H9 (cell line): ENCODE results near the gene SHPK. TPM values are rescaled to one million over a fixed set of nuclear protein-coding genes. Genes with fewer than 3 reads are reported as not detected.

Experiments used
- DNase-seq: peaks from one replicate; pipeline ENCODE4 v3.0.0-alpha.2; 2017
- H2AFZ ChIP-seq: one replicate; pipeline ENCODE4 v1.6.1; 2013; ENCODE audit warnings: mild to moderate bottlenecking, low read length, control low read depth, moderate library complexity
- H2AK5ac ChIP-seq: 2 replicates; pipeline ENCODE4 v1.6.1; 2013; ENCODE audit warnings: low read length, control low read depth, mixed read lengths; ENCODE audit not compliant: insufficient read length
- H2BK120ac ChIP-seq: one replicate; pipeline ENCODE4 v1.6.1; 2013; ENCODE audit warnings: low read depth, mild to moderate bottlenecking, low read length, control low read depth, inconsistent platforms; ENCODE audit not compliant: poor library complexity, severe bottlenecking
- H2BK12ac ChIP-seq: 2 replicates; pipeline ENCODE4 v1.6.1; 2013; ENCODE audit warnings: low read length, control low read depth, mixed read lengths, low read depth; ENCODE audit not compliant: insufficient read length
- H2BK15ac ChIP-seq: 2 replicates; pipeline ENCODE4 v1.6.1; 2013; ENCODE audit warnings: low read depth, low read length, control low read depth
- H2BK20ac ChIP-seq: one replicate; pipeline ENCODE4 v1.6.1; 2013; ENCODE audit warnings: low read depth, mild to moderate bottlenecking, low read length, control low read depth, inconsistent platforms; ENCODE audit not compliant: poor library complexity, severe bottlenecking
- H2BK5ac ChIP-seq: 2 replicates; pipeline ENCODE4 v1.6.1; 2013; ENCODE audit warnings: low read length, control low read depth, mixed read lengths; ENCODE audit not compliant: insufficient read length
- H3K14ac ChIP-seq: 2 replicates; pipeline ENCODE4 v1.6.1; 2013; ENCODE audit warnings: low read length, control low read depth; ENCODE audit not compliant: insufficient read depth
- H3K18ac ChIP-seq: 2 replicates; pipeline ENCODE4 v1.6.1; 2013; ENCODE audit warnings: low read depth, mild to moderate bottlenecking, mixed read lengths, low read length, control low read depth; ENCODE audit not compliant: insufficient read length
- H3K23ac ChIP-seq: 2 replicates; pipeline ENCODE4 v1.6.1; 2013; ENCODE audit warnings: low read length, control low read depth, mixed read lengths, low read depth; ENCODE audit not compliant: insufficient read length
- H3K23me2 ChIP-seq: 2 replicates; pipeline ENCODE4 v1.6.1; 2013; ENCODE audit warnings: low read depth, mild to moderate bottlenecking, mixed read lengths, low read length, control low read depth; ENCODE audit not compliant: insufficient read length, poor library complexity, severe bottlenecking
- H3K27ac ChIP-seq: 2 replicates; pipeline ENCODE4 v1.5.1; 2013; ENCODE audit warnings: low read length, control low read depth, mixed read lengths, low read depth; ENCODE audit not compliant: insufficient read length
- H3K27me3 ChIP-seq: 2 replicates; pipeline ENCODE4 v1.6.1; 2013; ENCODE audit warnings: low read length, control low read depth, inconsistent platforms; ENCODE audit not compliant: insufficient read depth
- H3K4ac ChIP-seq: 2 replicates; pipeline ENCODE4 v1.6.1; 2013; ENCODE audit warnings: low read depth, mild to moderate bottlenecking, control low read depth, inconsistent platforms, low read length, moderate library complexity
- H3K4me1 ChIP-seq: 2 replicates; pipeline ENCODE4 v1.6.1; 2013; ENCODE audit warnings: low read length, control low read depth, inconsistent platforms; ENCODE audit not compliant: insufficient read depth
- H3K4me2 ChIP-seq: 2 replicates; pipeline ENCODE4 v1.6.1; 2013; ENCODE audit warnings: low read length, control low read depth, mixed read lengths; ENCODE audit not compliant: insufficient read length, insufficient read depth
- H3K56ac ChIP-seq: 2 replicates; pipeline ENCODE4 v1.6.1; 2013; ENCODE audit warnings: low read depth, mild to moderate bottlenecking, mixed read lengths, low read length, control low read depth; ENCODE audit not compliant: insufficient read length
- H3K79me1 ChIP-seq: 2 replicates; pipeline ENCODE4 v1.6.1; 2013; ENCODE audit warnings: low read depth, mild to moderate bottlenecking, moderate library complexity, low read length, control low read depth, inconsistent platforms; ENCODE audit not compliant: insufficient read depth, poor library complexity, severe bottlenecking
- H3K79me2 ChIP-seq: 2 replicates; pipeline ENCODE4 v1.6.1; 2013; ENCODE audit warnings: low read length, control low read depth, inconsistent platforms; ENCODE audit not compliant: insufficient read depth
- H3K9ac ChIP-seq: 2 replicates; pipeline ENCODE4 v1.6.1; 2013; ENCODE audit warnings: low read length, control low read depth, mixed read lengths; ENCODE audit not compliant: insufficient read length; ENCODE audit errors: extremely low read depth
- H3K9me3 ChIP-seq: one replicate; pipeline ENCODE4 v1.6.1; 2013; ENCODE audit warnings: low read depth, low read length, inconsistent platforms; ENCODE audit not compliant: control insufficient read depth
- H3T11ph ChIP-seq: one replicate; pipeline ENCODE4 v1.6.1; 2013; ENCODE audit warnings: mild to moderate bottlenecking, low read length, control low read depth, inconsistent platforms
- H4K20me1 ChIP-seq: one replicate; pipeline ENCODE4 v1.6.1; 2013; ENCODE audit not compliant: control insufficient read depth, insufficient read length, insufficient read depth
- H4K5ac ChIP-seq: 2 replicates; pipeline ENCODE4 v1.6.1; 2013; ENCODE audit warnings: low read depth, mild to moderate bottlenecking, mixed read lengths, low read length, control low read depth; ENCODE audit not compliant: insufficient read length
- H4K8ac ChIP-seq: replicated peaks from 2 replicates; pipeline ENCODE4 v1.6.1; 2013; ENCODE audit warnings: low read length, control low read depth, mixed read lengths, low read depth; ENCODE audit not compliant: insufficient read length
- H4K91ac ChIP-seq: 2 replicates; pipeline ENCODE4 v1.6.1; 2013; ENCODE audit warnings: low read depth, mild to moderate bottlenecking, moderate library complexity, mixed read lengths, low read length, control low read depth; ENCODE audit not compliant: insufficient read length
- H3K27ac Mint-ChIP-seq, 3 experiments: 2 replicates in 2 of 3; 3 replicates in 1 of 3; pipeline ENCODE4 v1.8.0; 2020 to 2021; ENCODE audit warnings: mixed read lengths in 3 of 3, mild to moderate bottlenecking in 1 of 3, moderate library complexity in 1 of 3
- H3K27me3 Mint-ChIP-seq: 2 replicates; pipeline ENCODE4 v1.8.0; 2021; ENCODE audit warnings: low read depth, mild to moderate bottlenecking, moderate library complexity, mixed read lengths
- H3K36me3 Mint-ChIP-seq, 3 experiments: 2 replicates in 2 of 3; 3 replicates in 1 of 3; pipeline ENCODE4 v1.8.0; 2020 to 2021; ENCODE audit warnings: low read depth in 3 of 3, mixed read lengths in 3 of 3; ENCODE audit not compliant: insufficient read depth in 1 of 3
- H3K4me1 Mint-ChIP-seq, 2 experiments: 2 replicates each; pipeline ENCODE4 v1.8.0; 2020; ENCODE audit warnings: mixed read lengths in 2 of 2
- H3K4me3 Mint-ChIP-seq, 2 experiments: 2 replicates in 1 of 2; 3 replicates in 1 of 2; pipeline ENCODE4 v1.8.0; 2020 to 2021; ENCODE audit warnings: mild to moderate bottlenecking in 2 of 2, mixed read lengths in 2 of 2, moderate library complexity in 1 of 2
- H3K9me3 Mint-ChIP-seq, 2 experiments: 2 replicates in 1 of 2; 3 replicates in 1 of 2; pipeline ENCODE4 v1.8.0; 2020; ENCODE audit warnings: mild to moderate bottlenecking in 2 of 2, mixed read lengths in 2 of 2, moderate library complexity in 1 of 2
- CTCF ChIP-seq: fragments of 200-600 bp; sonication (generic); conservative IDR thresholded peaks from 3 replicates; pipeline ENCODE4 v1.8.0; 2021; ENCODE audit warnings: antibody characterized with exemption, mild to moderate bottlenecking
- WGBS: extraction: QIAGEN DNeasy Blood & Tissue Kit; methylation state at CpG from one replicate; pipeline ENCODE4 v1.1.7; 2013; ENCODE audit warnings: missing lambda C conversion rate, low lambda C conversion rate, mixed read lengths; ENCODE audit not compliant: insufficient read length; ENCODE audit errors: extremely low coverage; 5-methylcytosine and 5-hydroxymethylcytosine counted together
- total RNA-seq: library from RNA; stranded (reverse); gene quantifications from 2 replicates; pipeline ENCODE4 v1.2.1, GENCODE V29; 2021

Gene SHPK
- total RNA-seq, 1 experiment from 2014 or later = 27.0 TPM

DNA sequence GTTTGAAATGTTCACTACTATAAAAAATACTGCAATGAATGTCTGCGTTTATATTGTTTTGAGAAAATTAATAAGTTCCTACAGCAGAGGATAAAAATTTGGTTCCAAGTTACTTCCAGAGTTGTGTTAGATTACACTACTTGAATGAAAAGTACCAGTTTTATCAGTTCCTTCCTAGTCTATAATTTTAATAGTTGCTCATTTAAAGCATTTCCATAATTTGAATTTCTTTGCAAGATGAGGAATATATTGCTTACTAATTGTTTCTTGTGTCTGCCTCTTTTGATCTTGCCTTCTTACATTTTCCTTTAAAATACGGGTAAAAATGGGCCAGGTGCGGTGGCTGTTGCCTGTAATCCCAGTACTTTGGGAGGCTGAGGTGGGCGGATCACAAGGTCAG, 36.5 kb upstream of the SHPK start:
- no peak overlapping the region for H3K27ac Mint-ChIP-seq
- Histone ChIP-seq H3K79me2 (peaks cover 7% of the 10 kb centered on the region; the same call in 1 of the 2 replicates), H4K91ac (no peak overlapping the region), H4K5ac (no peak overlapping the region), H3K27me3 (no peaks in the 10 kb centered on the region), H3K18ac (no peak overlapping the region), H3K4me1 (0 out of 2 replicates have a peak, but pooled peaks cover under 1% of the 10 kb centered on the region), H3K23me2 (peaks cover 5% of the 10 kb centered on the region), H2BK5ac (no peak overlapping the region), H3T11ph (no peak overlapping the region), H2BK120ac (no peak overlapping the region), H4K20me1 (no peaks in the 10 kb centered on the region), H2AFZ (no peak overlapping the region), H3K9ac (no peak overlapping the region), H2BK15ac (no peak overlapping the region), H3K14ac (no peak overlapping the region), H3K27ac (no peak overlapping the region), H3K23ac (no peak overlapping the region), H3K56ac (no peak overlapping the region), H2BK20ac (no peak overlapping the region), H2AK5ac (no peak overlapping the region), H3K4me2 (no peak overlapping the region), H3K79me1 (peaks cover under 1% of the 10 kb centered on the region), H2BK12ac (no peak overlapping the region), H3K4ac (no peak overlapping the region), H4K8ac (no peak overlapping the region), H3K9me3 (no peaks in the 10 kb centered on the region)
- H3K36me3 Mint-ChIP-seq = peaks cover 3 to 12% (median 5%) of the 10 kb centered on the region in 3 experiments; a peak in 4 of 7 replicates
- DNase-seq = no peak
- no peaks in the 10 kb centered on the region for H3K9me3 Mint-ChIP-seq
- H3K4me3 Mint-ChIP-seq = no peak overlapping the region
- no peak for TF ChIP-seq CTCF
- WGBS = no CpG with 5 or more reads among the region's 4 CpGs
- no peaks in the 10 kb centered on the region for H3K27me3 Mint-ChIP-seq
- peaks cover 12 to 13% of the 10 kb centered on the region in 2 experiments for H3K4me1 Mint-ChIP-seq
